Measurements from ENCODE around the gene C21orf58. TPM values are rescaled to one million over a fixed set of nuclear protein-coding genes. Genes with fewer than 3 reads are reported as not detected.
A peak's percentile ranks its signal among the peaks of the same experiment; 100 is the strongest.
"Not testable (repeated sequence)": the region's sequence is repeated elsewhere in the genome, so short reads cannot be mapped to it uniquely, and the experiment has no call there.

The C21orf58 gene
- total RNA-seq, 1 donor from 2014 or later, result 0.53 TPM

DNA sequence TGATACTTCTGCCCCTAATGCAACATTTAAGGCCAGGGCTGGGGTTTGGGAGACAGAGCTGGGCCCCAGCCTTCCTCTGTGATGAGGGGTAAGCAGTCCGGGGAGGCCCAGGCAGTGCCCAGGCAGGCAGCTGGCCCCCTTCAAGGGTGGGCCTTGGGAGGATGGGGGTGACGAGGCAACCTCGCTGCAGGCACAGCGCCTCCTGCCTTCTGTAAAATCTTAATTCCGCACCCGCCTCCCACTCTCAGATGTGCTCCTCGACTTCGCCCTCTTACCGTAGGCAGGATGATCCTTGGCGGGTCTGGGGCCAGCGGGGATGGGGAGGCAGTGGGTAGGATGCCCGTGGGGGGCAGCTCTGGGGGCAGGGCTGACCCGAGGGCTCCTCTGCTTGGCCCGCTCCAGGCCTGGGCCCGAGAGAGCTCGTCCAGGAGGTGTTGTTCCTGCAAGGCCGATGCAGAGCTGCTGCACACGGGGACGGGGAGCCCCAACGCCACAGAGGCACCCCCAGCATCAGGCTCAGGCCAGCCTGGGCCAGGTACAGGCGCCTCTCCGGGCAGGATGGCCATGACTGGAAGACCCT lies 9.1 kb downstream of the C21orf58 start:
- FAIRE-seq (no peak), DNase-seq (ENCODE audit: low read depth) (no peak)
- no peak overlapping the region for H3K4me3 ChIP-seq (ENCODE audit: low read depth, low read length)
- H3K27me3 ChIP-seq (ENCODE audit: control insufficient read depth, insufficient read depth, low read length), result no peaks in the 10 kb centered on the region
- H3K36me3 ChIP-seq (ENCODE audit: control insufficient read depth, insufficient read depth, low read length), result no peaks in the 10 kb centered on the region
- TF ChIP-seq, protein P1, sequence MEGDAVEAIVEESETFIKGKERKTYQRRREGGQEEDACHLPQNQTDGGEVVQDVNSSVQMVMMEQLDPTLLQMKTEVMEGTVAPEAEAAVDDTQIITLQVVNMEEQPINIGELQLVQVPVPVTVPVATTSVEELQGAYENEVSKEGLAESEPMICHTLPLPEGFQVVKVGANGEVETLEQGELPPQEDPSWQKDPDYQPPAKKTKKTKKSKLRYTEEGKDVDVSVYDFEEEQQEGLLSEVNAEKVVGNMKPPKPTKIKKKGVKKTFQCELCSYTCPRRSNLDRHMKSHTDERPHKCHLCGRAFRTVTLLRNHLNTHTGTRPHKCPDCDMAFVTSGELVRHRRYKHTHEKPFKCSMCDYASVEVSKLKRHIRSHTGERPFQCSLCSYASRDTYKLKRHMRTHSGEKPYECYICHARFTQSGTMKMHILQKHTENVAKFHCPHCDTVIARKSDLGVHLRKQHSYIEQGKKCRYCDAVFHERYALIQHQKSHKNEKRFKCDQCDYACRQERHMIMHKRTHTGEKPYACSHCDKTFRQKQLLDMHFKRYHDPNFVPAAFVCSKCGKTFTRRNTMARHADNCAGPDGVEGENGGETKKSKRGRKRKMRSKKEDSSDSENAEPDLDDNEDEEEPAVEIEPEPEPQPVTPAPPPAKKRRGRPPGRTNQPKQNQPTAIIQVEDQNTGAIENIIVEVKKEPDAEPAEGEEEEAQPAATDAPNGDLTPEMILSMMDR (IDR thresholded peaks at IDR 0.05; ENCODE audit: insufficient read depth, low read length, severe bottlenecking), result no peak

DNA sequence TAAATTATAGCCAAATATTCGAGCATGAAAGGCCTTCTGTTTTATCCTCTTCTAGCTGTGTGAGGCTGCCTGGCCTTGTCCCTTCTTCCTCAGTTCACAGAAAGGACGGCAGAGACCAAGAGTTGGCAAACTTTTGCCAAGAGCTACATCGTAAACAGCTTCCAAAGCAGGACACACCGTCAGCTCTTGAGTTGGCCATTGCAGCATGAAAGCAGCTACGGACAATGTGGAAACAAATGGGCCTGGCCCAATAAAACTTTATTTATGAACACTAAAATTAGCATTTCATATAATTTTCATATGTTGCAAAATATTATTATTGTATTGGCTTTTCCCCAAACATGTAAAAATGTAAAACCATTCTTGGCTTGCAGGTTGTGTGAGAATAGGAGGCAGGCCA lies 10.7 kb downstream of the C21orf58 start:
- no peaks in the 10 kb centered on the region for H3K36me3 ChIP-seq (ENCODE audit: control insufficient read depth, insufficient read depth, low read length)
- no peak for FAIRE-seq
- TF ChIP-seq, protein P1 (IDR thresholded peaks at IDR 0.05; ENCODE audit: insufficient read depth, low read length, severe bottlenecking), result no peak

DNA sequence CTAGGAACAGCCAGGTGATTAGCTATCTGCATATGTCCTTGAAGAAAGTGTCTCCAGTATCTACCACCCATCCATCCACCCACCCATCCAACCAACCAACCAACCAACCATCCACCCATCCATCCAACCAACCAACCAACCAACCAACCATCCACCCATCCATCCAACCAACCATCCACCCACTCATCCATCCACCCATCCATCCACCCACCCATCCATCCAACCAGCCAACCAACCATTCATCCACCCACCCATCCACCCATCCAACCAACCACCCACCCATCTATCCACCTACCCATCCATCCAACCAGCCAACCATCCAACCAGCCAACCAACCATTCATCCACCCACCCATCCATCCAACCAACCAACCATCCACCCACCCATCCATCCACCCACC lies 12.1 kb downstream of the C21orf58 start:
- Histone ChIP-seq H3K27me3 (ENCODE audit: control insufficient read depth, insufficient read depth, low read length) (no peaks in the 10 kb centered on the region), H3K4me3 (ENCODE audit: low read depth, low read length) (no peak overlapping the region), H3K36me3 (ENCODE audit: control insufficient read depth, insufficient read depth, low read length) (no peaks in the 10 kb centered on the region)
- DNase-seq (ENCODE audit: low read depth) (no peak), FAIRE-seq (no peak)
- TF ChIP-seq, protein P1 (IDR thresholded peaks at IDR 0.05; ENCODE audit: insufficient read depth, low read length, severe bottlenecking), result no peak

More for the DNA sequence above, 10.7 kb downstream of the C21orf58 start:
- DNase-seq (ENCODE audit: low read depth), result no peak
- H3K4me3 ChIP-seq (ENCODE audit: low read depth, low read length), result no peak overlapping the region
- no peaks in the 10 kb centered on the region for H3K27me3 ChIP-seq (ENCODE audit: control insufficient read depth, insufficient read depth, low read length)

DNA sequence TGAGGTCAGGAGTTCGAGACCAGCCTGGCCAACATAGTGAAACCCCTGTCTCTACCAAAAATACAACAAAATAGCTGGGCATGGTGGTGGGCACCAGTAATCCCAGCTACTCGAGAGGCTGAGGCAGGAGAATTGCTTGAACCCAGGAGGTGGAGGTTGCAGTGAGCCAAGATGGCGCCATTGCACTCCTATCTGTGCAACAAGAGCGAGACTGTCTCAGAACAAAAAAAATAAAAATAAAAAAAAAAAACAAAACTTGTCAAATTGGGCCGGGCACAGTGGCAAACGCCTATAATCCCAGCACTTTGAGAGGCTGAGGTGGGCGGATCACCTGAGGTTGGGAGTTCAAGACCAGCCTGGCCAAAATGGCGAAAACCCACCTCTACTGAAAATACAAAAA lies 13.4 kb downstream of the C21orf58 start:
- H3K27me3 ChIP-seq (ENCODE audit: control insufficient read depth, insufficient read depth, low read length); H3K4me3 ChIP-seq (ENCODE audit: low read depth, low read length); DNase-seq (ENCODE audit: low read depth); H3K36me3 ChIP-seq (ENCODE audit: control insufficient read depth, insufficient read depth, low read length); FAIRE-seq: not testable (repeated sequence)

DNA sequence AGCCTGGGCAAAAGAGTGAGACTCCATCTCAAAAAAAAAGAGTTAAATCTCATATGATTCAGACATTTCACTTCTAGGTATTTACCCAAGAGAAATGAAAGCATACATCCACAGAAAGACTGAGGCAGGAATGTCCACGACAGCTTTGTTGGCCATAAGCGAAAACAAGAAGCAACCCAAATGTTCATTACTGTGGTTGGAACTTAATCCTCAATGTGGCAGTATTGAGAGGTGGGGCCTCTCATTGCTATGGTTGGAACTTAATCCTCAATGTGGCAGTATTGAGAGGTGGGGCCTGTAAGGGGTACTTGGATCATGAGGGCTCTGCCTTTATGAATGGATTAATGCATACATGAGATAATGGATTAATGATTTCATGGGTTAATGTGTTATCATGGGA lies 15.2 kb downstream of the C21orf58 start:
- DNase-seq (ENCODE audit: low read depth) (no peak), FAIRE-seq (no peak)
- Histone ChIP-seq H3K36me3 (ENCODE audit: control insufficient read depth, insufficient read depth, low read length) (no peaks in the 10 kb centered on the region), H3K4me3 (ENCODE audit: low read depth, low read length) (no peak overlapping the region), H3K27me3 (ENCODE audit: control insufficient read depth, insufficient read depth, low read length) (no peaks in the 10 kb centered on the region)
- TF ChIP-seq, protein P1 (IDR thresholded peaks at IDR 0.05; ENCODE audit: insufficient read depth, low read length, severe bottlenecking), result no peak

DNA sequence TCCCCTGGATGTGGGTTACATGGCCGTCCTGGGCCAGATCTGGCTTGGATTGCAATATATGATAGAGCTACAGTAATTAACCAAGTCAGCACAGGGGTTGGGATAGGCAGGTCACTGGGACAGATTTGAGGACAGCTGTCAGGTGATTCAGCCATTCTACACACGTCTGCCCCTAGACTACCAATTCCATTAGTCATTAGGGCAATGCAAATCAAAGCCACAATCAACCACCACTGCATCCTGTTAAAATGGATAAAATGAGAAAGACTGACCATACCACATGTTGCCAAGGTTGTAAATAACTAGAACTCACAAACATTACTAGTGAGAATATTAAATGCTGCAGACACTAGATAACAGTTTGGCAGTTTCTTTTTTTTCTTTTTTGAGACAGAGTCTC lies 16.0 kb downstream of the C21orf58 start:
- H3K27me3 ChIP-seq (ENCODE audit: control insufficient read depth, insufficient read depth, low read length), result no peaks in the 10 kb centered on the region
- DNase-seq (ENCODE audit: low read depth) (peak; percentile 67), FAIRE-seq (no peak)
- no peaks in the 10 kb centered on the region for H3K36me3 ChIP-seq (ENCODE audit: control insufficient read depth, insufficient read depth, low read length)
- TF ChIP-seq, protein P1 (IDR thresholded peaks at IDR 0.05; ENCODE audit: insufficient read depth, low read length, severe bottlenecking), result no peak
- H3K4me3 ChIP-seq (ENCODE audit: low read depth, low read length), result no peak overlapping the region
